GM19351 (cell line): ENCODE data around the gene PLD1.

Experiments used
- ATAC-seq: cut with Tn5 transposase; IDR thresholded peaks from one replicate; pipeline ENCODE4 v1.9.1; 2021; ENCODE audit warnings: mild to moderate bottlenecking, moderate library complexity; ENCODE audit not compliant: unreplicated experiment

PLD1 gene

GRCh38 chr3:171801738-171802589, 8.3 kb downstream of the PLD1 start:
- no peak for ATAC-seq

GRCh38 chr3:171799501-171799900, 10.8 kb downstream of the PLD1 start:
- ATAC-seq, result no peak

GRCh38 chr3:171797873-171798272, 12.4 kb downstream of the PLD1 start:
- ATAC-seq, result no peak

GRCh38 chr3:171797265-171797679, 13.0 kb downstream of the PLD1 start:
- ATAC-seq, result no peak

- ATAC-seq, result no peak
Observed at GRCh38 chr3:171796625-171797264, 13.5 kb downstream of the PLD1 start.

DNA sequence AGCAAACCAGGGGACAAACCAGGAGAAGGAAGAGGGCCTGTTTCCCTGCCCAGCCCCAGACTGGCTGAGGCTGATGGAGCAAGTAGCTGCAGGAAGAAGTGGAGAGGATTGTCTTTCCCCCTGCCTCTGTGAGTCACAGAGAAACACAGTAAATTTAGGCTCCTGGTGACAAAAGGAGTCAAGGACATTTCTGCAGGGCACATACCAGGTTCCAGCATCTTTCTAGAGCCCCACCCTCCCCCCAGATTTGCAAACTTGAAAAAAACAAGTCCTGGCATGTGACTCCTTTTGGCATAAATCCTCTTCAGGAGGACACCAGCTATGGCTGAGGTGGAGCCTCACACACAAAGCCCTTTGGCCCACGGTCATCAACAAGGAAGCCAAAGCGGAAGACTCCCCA, 17.8 kb downstream of the PLD1 start:
- no peak for ATAC-seq

DNA sequence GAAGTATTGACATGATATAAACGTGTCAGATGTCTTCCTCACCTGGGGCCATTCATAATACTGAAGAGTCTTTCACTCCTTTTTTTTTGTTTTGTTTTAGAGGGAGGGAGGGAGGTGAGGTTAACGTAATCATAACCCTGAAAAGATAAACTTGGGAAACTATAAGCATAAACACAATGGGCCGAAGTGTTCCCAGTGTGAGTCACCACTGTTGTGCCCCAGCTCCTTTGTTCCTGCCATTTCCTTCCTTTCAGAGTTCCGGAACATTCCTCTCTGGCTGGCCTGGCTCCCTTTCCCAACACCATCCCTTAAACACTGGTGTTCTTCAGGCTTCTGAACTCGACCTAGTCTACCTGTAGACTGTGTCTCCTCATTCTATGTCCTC, 18.6 kb downstream of the PLD1 start:
- ATAC-seq, result no peak

DNA sequence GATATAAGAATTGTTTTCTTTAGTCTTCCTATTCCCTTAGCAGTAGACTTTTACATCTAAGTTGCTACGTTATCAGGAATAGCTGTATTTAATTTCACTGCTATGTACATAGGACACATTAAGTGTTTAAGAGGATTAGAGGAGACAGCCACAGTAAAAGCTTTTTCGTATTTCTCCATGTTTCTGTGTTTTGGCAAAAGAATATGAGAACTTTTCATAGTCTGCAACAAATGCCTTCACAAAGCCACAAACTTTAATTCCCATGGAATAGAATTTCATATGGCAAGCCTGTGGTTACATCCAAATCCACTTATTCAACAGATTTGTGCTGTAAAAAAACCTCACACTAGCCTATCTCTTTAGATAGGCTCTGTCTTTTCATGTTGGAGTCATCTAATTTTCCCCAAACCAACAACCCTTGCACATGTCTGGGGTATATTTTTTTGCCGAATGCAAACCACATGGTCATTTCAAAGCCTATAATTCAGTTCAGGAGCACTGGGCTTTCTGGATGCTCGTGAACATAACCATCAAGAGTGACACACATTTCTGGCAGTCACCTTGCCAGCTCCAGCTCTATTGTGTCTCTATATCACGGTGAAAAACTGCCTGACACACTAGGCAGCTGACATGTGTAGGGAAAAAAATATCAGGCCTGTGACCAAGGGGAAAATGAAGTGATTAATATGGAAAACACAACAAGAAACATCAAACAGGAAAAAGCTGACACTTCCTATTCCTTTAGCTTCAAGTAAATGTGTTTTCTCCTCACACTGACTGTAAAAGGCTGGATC, 19.2 kb downstream of the PLD1 start:
- ATAC-seq, result no peak

- no peak for ATAC-seq
Observed at GRCh38 chr3:171790574-171790897, 19.7 kb downstream of the PLD1 start.

- ATAC-seq, result no peak
Observed at GRCh38 chr3:171789759-171790505, 20.4 kb downstream of the PLD1 start.

GRCh38 chr3:171788546-171789351, 21.5 kb downstream of the PLD1 start:
- no peak for ATAC-seq

DNA sequence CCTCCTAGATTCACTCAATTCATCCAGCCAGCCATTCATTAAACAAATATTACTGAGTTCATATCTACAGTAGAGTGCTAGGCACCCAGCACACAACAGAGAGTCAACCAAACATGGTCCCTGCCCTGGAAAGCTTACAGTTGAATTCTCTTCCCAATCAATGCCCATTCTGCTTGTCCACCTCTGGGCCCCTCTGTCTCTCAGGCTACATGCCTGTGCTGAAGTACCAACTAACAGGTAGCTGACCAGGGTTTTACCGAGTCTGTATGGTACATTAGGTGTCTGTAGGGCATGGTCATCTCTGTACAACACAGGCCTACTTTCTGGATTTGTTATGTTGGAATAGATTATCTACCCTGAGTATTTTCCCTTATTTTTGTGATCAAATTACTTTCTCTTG, 23.3 kb downstream of the PLD1 start:
- no peak for ATAC-seq

DNA sequence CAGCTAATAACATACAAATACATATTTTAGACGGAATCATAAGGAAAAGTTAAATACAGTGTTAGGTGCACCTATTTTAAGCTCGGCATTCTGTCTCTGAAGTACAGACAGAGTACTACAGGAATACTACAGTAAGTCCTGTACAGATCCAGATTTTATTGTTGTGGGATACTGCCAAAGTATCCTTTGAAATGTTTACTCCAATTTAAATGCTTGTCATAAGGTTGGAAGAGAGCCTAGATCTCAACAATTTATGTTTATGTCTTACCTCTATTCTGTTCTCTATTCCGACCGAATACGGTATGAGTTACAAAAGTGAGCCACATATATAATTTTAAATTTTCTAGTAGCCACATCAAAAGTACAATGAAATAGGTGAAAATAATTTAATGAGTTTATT, 25.3 kb downstream of the PLD1 start:
- no peak for ATAC-seq

DNA sequence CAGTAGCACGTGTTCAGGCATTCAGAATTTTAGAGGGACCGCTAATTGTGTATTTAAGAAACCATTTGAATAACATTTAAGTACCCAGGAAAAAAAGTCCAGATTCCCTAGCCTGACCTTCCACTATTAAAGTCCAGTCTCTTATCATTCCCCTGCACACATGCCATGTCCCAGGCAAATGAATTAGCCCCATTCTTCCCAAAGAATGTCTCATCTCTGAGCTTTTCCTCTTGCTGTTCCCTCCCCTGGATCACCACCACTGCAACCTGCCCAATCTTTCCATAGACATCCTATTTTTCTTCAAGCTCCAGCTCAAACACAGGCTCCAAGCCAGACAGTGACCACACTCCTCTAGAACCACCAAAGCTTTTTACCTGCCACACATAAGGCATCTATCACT, 25.9 kb downstream of the PLD1 start:
- no peak for ATAC-seq

GRCh38 chr3:171783626-171784025, 26.7 kb downstream of the PLD1 start:
- no peak for ATAC-seq

GRCh38 chr3:171783086-171783485, 27.2 kb downstream of the PLD1 start:
- no peak for ATAC-seq

GRCh38 chr3:171782617-171783016, 27.7 kb downstream of the PLD1 start:
- ATAC-seq, result no peak

DNA sequence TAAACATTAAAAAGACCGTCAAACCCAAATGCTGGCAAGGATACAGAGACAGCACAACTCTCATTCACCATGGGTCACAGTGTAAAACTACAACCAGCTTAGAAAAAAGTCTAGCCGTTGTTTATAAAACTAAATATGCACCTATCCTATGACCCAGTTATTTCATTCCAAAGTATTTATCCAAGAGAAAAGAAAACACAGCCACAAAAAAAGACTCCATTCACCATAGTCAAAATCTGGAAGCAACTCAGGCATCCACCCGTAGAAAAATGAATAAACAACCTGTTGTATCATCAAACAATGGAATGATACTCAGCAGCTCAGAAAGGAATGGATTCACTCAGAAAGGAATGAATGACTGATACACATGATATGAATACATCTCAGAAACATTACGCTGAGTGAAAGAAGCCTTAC, 28.6 kb downstream of the PLD1 start:
- no peak for ATAC-seq

DNA sequence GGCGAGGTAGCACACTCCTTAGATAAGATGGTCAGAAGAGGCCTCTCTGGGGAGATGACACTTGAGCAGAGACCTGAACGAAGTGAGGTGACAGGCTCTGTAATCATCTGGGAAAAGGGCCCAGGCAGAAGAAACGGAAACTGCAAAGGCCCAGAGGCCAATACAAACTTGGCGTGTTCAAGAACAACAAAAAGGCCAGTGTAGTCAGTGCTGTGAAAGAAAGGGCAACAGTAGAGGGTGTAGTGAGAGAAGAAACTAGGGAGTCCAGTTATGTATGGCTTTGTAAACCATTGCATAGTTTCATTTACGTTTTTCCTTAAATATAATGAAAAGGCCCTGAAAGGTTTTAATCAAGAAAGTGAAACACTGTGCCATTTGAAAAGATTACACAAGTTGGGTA, 31.8 kb downstream of the PLD1 start:
- ATAC-seq, result no peak

DNA sequence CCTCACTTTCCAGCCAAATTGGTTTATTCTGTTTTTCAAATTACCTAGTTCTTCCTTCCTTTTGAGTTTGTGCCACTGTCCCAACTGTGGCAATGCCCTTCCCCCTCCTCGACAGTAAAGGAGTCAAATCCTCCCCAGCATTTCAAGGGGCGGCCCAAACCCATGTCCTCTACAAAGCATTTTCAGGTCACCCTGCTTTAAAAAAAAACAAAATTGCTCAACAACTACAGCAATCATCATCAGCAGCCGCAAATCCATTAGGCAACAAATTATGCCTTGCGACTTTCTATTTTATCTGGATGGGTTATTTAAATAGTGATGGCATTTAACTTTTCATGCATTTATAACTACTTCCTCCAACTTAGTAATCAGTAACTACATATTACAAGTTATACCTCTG, 32.7 kb downstream of the PLD1 start:
- ATAC-seq, result no peak
